ACHN (cell line): ENCODE data around the gene PACRG.
"Not testable (repeated sequence)": the region's sequence is repeated elsewhere in the genome, so short reads cannot be mapped to it uniquely, and the experiment has no call there.

ENCODE experiments used
- DNase-seq: peaks from one replicate; pipeline ENCODE4 v3.0.0-alpha.2; 2015
- in situ Hi-C: cut with HindIII; loops from 2 replicates; pipeline ENCODE4 v1.10.0; 2017; ENCODE audit warnings: low sequenced_read_pairs, low pct_ligation_motif_present, low pct_unique_long_range_greater_than_20kb

PACRG gene

GRCh38 chr6:162727322-162728182 is at the start of gene PACRG, which contains the start of gene PRKN:
TSS of gene PACRG (plus strand) at chr6:162727974.
TSS of gene PRKN (minus strand) at chr6:162727766.
- in situ Hi-C loops: no loop called here
- DNase-seq: peak; percentile 96

DNA sequence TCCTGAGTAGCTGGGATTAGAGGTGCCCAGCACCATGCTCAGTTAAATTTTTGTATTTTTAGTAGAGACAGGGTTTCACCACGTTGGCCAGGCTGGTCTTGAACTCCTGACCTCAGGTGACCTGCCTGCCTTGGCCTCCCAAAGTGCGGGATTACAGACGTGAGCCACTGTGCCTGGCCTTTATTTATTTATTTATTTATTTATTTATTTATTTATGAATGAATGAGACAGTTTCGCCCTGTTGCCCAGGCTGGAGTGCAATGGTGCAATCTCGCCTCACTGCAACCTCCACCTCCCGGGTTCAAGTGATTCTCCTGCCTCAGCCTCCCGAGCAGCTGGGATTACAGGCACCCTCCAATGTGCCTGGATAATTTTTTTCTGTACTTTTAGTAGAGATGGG is 48.9 kb upstream of the PACRG start:
- in situ Hi-C loops, DNase-seq: not testable (repeated sequence)

- in situ Hi-C loops: no loop called here
- DNase-seq: no peak
Measured at GRCh38 chr6:162679681-162680080, 48.1 kb upstream of the PACRG start.

- DNase-seq: no peak
Measured at GRCh38 chr6:162680367-162680766, 47.4 kb upstream of the PACRG start.

GRCh38 chr6:162680871-162681270 is 46.9 kb upstream of the PACRG start:
- DNase-seq: no peak
- in situ Hi-C loops: no loop called here

More at GRCh38 chr6:162680367-162680766, 47.4 kb upstream of the PACRG start:
- in situ Hi-C loops: no loop called here

DNA sequence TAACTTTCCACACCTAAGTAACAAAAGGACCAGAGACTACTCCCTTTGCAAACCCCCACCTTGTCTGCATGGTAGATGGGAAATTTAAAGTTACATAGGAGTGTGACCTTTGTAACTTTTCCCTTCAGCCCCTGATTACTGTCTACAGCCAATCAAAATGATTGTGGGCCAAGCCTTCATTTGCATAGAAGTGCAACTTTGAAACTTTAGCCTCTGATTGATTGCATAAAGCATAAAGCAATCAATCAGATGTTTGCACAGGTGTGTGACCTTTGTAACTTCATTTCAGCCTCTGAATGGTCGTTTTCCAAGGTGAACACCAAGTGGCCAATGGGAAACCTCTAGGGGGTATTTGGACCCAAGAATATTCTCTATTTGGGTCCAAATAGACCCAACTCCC is 46.3 kb upstream of the PACRG start:
- DNase-seq: no peak
- in situ Hi-C loops: no loop called here

DNA sequence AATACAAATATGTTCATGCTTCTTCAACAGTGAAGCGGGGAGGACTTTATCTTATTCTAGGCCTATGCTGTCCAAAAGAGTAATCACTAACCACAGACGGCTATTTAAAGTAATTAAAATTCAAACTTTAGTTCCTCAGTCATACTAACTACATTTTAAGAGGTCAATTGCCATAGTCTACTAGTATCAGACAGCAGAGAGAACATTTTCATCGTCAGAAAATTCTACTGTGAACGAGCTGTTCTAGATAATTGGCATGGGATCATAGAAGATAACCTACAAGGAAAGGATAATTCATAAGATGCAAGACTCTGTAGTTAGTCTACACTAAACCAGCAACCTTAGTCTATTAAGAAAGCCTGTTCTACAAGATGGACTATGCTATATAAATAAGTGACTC is 44.6 kb upstream of the PACRG start:
- in situ Hi-C loops: no loop called here
- DNase-seq: no peak

GRCh38 chr6:162684052-162684451 is 43.7 kb upstream of the PACRG start:
- in situ Hi-C loops: no loop called here
- DNase-seq: no peak

DNA sequence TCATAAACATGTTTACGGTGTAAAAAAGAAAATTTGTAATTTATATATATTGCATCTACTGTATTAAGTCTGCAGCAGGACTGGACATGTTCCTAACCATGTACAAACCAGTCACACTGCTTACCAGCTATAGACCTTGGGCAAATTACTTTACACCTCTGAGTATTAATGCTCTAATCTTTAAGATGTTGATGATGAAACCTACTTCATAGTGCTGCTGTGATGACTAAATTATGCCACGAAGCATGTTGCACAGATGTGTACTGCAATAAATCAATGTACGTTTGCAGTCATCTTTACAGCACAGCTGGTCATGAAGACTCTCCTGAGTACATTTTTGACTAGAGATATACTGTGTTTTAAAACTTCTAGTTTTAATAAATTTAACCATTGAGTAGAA is 42.8 kb upstream of the PACRG start:
- DNase-seq: no peak
- in situ Hi-C loops: no loop called here

DNA sequence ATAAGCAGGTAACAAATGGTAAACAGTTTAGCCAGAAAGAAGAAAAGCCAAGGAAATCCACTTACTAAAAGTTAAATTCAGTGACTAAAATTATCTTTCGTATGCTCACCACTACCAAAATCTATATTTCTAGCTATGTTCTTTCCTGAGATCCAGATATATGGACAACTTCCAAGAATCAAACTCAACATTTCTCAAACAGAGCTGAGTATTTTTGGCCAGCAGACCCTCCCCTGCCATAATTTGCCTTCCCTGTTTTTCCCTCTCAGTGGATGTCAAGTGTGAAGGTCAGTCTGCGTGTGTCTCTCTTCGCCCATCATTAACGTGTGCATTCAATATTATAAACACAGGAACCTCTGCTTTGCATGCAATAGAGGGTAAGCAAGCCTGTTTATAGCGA is 42.2 kb upstream of the PACRG start:
- in situ Hi-C loops: no loop called here
- DNase-seq: no peak

GRCh38 chr6:162688751-162689345 is 38.9 kb upstream of the PACRG start:
- DNase-seq: no peak
- in situ Hi-C loops: no loop called here

GRCh38 chr6:162690158-162690557 is 37.6 kb upstream of the PACRG start:
- in situ Hi-C loops: no loop called here
- no peak for DNase-seq

- in situ Hi-C loops: no loop called here
- DNase-seq: no peak
Measured at GRCh38 chr6:162697872-162698403, 29.8 kb upstream of the PACRG start.

DNA sequence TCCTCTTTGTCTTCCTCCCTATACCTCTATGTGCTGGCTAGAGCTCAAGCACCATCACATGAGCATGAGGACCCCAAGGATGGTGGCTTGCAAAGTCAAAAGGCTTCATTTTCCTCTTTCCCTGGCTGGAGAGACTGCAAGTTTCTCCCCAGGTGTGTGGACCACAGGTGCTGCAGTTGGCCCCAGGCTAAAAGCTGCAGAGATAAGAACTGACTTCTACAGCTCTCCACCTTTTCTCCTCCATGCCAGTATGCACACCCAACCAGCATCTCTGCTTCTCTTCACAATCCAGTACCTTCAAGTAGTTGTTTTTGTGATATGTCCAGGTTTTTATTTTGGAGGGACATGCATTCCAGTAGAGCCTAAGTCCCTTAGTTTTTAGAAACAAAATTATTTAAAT is 29.3 kb upstream of the PACRG start:
- DNase-seq: no peak
- in situ Hi-C loops: no loop called here

GRCh38 chr6:162699961-162700360 is 27.8 kb upstream of the PACRG start:
- no peak for DNase-seq
- in situ Hi-C loops: no loop called here

DNA sequence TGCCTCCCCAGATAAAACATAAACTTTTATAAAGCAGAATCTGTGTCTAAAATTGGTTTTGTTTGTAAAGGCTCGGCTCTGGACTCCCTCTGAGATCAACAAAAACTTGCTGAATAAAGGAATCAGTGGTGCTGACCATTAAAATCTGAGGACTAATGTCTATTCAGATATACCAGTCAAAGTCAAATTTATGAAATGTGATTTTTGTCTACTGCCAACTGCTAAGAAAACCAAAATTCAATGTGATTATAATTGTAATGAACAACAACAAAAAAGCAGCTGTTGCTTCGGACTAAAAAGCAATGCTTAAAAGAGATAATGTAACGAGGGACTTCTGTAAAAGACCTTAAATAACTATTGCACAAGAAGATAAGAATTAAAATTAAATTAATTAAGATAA is 26.8 kb upstream of the PACRG start:
- DNase-seq: no peak
- in situ Hi-C loops: no loop called here

GRCh38 chr6:162701551-162701950 is 26.2 kb upstream of the PACRG start:
- DNase-seq: no peak
- in situ Hi-C loops: no loop called here

DNA sequence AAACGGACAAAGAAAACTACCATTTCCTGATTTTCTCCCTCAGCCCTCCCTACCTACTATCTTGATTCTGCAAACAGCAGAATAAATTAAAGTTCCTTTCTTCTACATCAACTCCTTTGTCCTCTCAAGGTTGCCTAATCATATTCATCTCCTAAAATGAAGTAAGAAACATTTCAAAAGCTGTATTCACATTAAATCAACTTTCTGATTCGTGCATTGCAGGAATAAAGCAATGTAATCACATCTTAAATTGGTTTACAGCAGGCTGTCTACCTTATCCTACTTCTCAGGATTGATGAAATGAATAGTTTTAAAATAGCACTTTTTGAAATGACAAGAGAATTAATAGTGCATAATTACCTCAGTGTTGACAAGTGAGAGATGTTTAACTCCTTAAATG is 25.3 kb upstream of the PACRG start:
- in situ Hi-C loops: no loop called here
- no peak for DNase-seq

GRCh38 chr6:162704001-162704400 is 23.8 kb upstream of the PACRG start:
- DNase-seq: no peak
- in situ Hi-C loops: no loop called here

DNA sequence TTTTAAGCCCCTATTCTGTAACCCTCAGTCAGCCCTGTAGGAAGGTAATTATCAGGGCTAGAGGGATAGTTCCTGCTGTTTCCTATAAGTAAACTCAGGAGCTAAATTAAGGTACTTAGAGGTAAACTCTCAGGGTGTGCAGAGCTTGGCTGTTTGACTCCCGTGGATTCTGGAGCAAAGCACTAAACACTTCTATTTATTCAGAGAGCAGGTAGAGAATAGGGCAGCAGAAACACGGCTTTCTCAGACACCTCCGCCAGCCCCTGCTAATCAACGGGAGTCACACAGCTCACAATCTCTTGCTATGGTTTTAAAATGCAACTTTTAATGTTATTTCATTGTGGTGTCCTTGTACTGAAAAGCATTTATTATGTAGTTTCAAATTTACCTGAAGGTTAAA is 22.0 kb upstream of the PACRG start:
- no peak for DNase-seq
- in situ Hi-C loops: no loop called here
